GM21526 (cell line): ENCODE data around the gene LAMTOR2.

Experiments
- ATAC-seq: cut with Tn5 transposase; IDR thresholded peaks from one replicate; pipeline ENCODE4 v1.9.1; 2021; ENCODE audit warnings: moderate library complexity; ENCODE audit not compliant: unreplicated experiment, low FRiP score

Gene LAMTOR2

DNA sequence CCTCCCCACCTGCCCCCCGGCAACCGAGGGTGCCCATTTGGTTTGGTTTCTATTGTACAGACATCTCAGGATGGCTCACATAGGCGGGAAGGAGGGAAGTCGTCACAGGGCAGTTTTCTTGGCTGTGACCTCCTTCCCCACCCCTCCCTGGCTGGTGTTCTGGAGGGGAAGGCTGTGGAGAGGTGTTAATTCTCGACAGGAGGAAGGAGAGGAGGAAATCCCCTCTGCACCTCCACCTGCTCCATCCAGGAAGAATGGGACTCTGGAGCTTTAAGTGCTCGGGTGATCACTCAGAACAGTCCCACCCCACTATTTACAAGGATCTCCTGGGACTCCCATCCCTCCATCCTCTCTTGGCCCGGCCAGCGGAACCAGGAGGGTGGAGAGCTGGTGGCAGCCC is 20.1 kb downstream of the LAMTOR2 start:
- ATAC-seq = no peak

DNA sequence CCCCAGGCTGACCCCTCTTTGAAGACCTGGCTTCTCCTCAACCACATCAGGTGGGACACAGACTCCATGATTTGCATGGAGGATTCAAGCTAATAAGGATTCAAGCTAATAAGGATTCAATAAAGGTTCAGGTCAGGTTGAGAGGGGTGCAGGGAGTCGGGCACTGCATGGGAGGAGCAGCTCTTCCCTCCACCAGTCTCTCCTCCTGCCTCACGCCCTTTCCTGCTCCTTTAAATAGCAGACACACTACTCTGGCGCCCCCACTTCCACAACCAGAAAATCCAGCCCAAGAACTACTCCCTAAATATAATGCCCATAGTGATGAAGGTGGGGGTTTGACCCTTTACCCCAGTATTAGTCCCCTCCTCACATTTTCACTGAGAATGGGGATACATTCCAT is 20.6 kb downstream of the LAMTOR2 start:
- ATAC-seq = no peak

DNA sequence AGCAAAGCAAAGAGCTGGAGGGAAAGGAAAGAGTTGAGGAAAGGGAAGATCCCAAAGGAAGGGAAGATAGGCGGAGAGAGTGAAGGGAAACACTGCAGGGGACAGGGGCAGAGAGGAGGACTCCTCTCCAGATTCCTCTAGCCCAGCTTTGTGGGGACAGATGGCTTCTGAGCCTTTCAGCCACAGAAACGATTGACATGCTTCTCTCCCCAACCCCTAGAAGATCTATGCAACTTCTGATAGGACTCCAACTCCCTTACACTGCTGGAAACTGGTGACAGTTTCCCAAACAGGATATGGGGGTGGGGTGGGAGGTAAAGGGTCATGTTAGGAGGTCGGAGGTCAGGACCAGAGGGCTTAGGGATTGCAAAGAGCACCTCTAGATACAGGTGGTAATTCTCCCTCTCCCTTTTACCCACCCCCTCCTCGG is 21.2 kb downstream of the LAMTOR2 start:
- ATAC-seq = no peak

DNA sequence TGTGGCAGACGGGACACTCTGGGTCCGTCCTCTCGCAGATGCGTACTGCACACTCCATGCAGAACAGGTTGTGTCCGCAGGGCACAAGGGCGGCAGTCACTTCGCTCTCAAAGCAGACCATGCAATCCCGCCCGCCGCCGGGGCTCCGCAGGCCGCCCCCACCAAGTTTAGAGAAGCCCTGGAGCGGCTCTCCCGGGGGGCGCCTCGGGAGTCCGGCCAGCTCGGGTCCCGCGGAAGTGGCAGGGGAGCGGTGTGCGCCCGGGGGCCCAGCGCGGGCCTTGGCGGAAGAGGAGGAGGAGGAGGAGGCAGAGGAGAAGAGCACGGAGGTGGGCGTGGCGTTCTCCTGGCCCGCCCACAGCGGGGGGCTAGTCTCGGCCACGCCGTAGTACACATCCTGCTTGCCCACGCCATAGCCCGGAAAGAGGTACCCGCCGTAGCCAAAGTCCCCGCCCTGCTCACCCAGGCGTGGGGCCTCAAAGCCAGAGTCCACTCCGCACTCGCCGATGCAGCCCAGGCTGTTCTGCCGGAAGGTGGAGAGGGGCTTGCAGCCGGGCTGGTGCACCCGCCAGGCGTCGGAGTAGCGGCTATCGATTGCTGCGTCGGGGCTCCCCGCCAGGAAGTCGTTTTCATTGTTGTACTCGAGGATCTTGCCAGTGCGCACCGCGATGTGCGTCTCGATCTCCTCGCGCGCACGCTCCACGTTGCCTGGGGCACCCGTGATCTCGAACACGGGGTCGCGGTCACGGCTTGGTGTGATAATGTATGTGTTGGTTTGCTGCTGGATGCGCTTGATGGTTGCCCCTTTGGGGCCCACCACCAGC is 22.2 kb downstream of the LAMTOR2 start:
- ATAC-seq = no peak

DNA sequence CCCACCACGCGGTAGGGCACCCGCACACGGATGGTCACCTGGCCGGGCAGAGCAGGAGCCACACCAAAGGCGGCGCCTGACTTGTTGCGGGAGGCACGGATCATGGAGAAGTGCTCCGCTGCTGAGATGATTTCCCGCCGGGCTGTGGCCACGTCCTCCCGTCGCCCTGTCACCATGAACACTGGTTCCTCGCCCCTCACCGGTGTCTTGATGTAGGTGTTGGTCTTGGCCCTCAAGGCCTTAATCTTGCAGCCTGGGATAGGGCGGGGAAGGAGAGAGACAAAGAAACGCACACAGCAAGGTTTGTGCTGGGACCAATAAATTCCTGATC is 22.8 kb downstream of the LAMTOR2 start:
- no peak for ATAC-seq

DNA sequence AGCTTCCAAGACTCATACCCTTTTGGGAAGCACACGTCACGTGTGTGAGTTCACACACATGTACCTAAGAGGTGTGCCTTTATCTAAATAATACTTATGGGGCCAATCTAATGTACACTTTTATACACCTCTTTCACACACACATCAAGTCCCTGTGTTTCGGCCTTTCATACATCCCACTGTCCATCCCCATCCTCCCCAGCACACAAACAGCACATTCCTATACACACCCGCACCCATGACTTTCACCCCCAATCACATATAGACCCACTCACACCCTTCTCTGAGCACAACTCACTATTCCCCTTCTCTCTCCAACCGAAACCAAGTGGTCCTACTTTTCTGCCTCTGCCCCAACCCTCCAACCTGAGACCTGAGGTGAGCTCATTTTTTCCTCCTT is 24.1 kb downstream of the LAMTOR2 start:
- ATAC-seq = no peak

DNA sequence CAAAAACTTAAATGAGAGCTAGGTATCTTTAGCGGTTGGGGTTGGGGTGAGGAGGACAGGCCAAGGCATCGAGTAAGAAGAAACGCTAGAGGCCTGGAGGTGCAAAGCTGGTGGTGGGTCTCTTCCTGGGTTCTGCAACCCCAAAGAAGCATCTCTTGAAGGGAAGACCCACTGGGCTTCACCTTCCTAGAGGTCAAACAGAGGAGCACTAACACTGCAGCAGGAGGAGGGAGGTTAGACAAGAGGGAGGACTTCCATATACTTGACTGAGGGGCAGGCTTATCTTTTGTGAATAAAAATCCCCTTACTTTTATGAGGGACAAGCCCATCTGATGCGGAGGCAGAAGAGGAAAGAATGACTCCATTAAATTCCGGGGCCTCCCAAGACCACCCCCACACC is 25.2 kb downstream of the LAMTOR2 start:
- no peak for ATAC-seq

DNA sequence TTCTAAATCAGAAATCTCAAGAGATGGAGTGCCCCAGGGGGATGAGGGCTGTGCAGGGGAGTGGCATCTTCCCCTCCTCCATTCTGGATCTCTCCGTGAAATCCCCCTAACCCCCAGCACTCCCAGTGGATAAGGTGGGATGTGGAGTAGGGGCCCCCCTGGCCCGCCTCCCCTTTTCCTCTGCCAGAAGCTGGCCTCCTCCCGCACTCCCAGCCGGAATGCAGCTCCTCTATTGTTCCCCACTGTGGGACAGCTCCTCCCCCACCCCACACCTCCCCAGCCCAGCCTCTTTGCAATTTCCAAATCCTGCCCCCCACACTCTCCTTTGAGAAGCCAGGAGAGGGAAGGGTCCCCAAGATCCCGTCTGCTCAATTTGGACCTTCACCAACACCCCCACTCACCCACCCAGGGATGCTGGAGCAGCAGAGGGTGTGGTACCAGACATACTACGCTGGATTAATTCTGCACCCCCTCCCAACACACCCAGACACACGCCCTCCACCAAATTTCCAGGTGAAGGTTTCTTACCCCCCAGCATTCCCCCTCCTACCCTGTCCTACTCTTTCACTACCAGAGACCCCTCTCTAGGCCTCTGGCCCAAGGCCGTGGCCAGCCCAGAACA is 25.8 kb downstream of the LAMTOR2 start:
- no peak for ATAC-seq

DNA sequence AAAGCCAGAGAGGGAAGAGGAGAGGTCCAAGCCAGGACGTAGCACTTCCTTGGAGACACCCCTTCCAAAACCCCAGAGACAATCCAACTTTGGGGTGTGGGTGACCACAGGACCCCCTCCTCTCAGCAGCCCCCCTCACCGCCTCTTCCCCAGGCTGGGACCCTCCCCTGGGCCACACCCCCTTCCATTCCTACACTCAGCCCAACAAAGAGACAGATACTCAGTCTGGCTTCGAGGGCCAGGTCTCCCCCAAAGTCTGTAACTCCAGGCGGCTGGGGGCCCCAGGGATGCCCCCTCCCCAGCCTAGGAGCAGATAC is 26.2 kb downstream of the LAMTOR2 start:
- no peak for ATAC-seq

DNA sequence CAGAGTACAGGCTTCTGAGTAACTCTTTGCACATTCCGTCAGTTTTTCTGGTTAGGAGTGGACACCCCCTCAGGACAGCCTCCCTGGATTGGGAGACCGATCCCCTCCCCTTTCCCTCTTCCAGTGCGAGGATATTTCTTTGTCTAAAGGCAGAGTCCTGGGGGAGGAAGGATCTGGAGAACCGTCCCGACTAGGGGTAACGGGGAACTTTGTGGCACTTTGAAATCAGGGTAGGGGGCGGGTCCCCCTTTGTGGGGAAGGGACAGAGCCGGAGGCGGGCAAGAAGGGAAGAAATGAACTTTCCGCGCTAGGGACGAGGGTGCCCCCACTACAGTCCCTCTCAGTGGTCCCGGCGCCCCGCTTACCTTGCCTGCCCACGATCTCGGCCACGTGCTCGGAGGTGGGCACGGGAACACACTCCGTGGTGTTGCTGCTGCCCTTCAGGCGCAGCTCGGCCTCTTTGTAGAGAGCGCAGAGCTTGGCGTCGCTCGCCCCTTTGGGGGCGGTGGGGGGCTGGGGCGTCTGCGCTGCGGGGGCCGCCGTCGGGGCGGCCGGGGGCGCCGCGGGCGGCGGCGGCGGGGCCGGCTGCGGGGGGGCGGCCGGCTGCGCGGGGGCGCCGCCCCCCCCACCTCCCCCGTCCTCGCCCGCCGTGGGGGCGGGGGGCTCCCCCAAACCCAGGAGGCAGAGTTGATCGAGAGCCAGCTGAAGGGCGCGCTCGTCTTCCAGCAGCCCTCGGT is 26.8 kb downstream of the LAMTOR2 start:
- no peak for ATAC-seq

DNA sequence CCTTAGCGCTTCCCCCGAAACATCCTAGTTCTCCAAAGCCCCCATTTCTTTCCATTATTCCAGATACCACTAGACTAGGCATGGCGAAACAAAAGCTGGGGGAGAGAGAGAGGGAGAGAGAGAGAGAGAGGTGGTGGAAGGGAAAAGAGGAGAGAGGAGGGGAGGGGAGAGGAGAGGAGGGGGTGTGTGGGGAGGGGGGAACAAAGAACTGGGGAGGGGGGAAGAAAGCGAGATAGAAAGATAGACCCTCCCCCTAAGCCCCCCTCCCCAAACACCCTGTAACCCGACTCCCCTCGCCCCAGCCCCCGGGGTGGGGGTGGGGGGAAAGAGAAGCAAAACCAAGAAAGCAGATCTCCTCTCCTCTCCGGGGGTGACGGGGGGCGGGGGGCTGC is 27.3 kb downstream of the LAMTOR2 start:
- ATAC-seq = no peak

DNA sequence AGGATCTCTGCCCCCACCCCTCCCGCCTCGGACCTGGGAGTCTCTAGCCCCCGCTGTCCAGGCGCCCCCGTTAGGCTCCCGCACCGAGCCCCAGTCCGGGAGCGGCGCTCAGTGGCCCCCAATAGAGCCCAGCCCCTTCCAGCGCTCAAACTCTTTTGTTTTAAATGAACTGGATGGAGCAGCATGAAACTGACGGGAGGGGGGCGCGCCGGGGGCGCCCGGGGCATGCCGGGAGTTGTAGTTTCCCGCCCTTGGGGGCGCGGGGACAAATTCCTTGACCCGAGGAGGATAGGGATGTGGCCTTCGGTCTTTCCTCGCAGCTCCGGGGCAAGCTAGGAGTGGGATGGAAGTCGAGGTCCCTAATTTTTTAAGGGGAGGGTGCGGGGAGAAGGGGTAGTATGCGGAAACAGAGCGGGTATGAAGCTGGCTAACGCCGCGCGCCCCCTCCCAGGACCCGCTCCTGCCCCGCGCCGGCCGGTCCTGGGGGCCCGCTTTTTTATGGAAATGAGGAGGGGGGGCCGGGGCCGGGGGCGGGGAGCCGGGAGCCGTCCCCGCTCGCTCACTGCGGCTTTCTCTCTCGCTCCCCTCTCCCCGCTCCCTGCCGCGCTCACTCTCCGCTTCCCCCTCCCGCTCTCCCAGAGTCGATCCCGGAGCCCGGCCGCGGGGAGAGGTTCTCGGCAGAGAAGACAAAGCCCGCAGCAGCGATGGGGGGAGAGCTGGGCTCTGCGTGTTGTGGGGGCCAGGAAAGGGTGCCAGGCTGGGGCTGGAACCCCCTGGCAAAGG is 27.9 kb downstream of the LAMTOR2 start, which contains the start of gene MEX3A:
MEX3A (minus strand) TSS at position 157 of the 783 bp plus-strand sequence. CDS start 467 bp downstream, outside the sequence.
- ATAC-seq = no peak

DNA sequence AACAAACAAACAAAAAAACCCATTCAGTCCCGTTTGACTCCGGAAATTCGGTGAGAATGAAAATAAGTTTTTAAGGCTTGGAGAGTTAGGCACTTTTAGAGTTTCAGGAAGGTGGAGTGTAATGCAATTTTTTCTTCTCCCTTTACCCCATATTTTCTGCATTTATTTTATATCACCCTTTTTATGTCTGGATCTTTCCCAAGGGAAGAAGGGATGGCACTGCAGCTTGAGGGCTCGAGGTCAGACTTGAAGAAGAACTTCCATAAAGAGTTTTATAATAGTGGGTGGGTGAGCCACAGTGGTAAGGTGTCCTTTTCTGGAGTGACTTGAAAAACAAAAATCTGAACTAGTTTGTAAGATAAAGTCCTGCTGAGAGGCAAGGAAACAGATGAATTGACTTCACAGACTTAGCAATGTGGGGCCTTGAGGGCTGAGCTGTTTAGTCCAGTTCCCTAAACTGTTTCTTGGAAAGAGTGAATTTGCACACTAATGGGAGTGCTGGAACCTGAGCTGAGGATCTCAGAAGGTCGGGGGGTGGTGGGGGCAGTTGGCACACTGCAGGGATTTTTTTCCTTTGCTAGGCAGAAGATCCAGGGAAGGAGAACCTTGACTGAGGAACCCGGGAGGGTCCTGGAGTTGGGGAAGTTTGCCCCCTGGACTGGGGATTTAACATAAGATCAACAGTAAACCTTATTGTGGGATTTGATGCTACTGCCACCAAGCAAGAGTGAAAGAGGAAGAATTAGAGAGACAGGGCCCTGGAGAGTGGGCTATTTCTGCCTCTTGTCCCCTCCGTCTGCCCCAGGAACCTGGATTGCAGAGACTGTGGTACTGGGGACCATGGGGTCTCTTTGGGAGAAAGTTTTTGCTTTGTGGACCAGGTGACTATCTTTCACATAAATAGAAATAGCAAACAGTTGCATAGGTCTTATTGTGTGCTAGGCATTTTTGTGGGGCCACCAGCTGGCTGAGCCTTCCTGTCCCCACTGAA is 29.5 kb downstream of the LAMTOR2 start:
- no peak for ATAC-seq

DNA sequence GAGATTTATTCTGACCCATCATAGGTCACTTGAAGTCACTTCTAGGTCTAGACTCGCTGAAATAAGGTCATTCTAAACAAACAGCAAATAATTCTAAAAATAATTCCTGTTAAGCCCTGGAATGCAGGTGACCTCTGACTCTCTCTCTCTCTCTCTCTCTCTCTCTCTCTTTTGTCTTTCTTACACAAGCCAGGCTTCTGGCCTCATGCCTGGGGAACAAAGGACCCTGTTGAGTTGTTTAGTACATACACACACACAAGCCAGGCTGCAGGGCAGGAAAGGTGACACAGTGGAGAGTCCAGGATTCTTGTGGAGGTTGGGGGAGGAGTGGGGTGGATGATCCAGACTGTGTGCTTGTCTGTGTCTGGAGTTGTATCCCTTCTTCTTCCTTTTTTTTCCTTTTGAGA is 31.7 kb downstream of the LAMTOR2 start:
- no peak for ATAC-seq

DNA sequence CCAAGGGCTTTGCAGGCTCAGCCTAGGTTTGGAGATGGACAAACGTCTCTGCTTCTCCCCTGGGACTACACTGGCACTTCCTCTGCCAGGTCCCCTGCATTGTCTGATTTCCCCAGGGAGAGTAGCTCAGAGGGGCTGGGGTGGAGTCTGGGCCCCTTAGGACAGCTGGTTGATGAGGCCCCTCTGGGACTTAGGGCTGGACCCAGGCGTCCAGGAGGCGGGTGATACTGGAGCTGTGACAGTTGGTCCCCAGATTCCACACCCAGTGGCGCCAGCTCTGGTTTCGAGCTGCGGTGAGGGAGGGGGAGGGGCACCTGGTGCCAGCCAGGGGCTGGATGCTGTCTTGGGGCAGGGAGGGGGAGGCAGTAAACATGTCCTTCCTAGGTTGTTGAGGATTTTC is 35.1 kb downstream of the LAMTOR2 start:
- ATAC-seq = no peak

DNA sequence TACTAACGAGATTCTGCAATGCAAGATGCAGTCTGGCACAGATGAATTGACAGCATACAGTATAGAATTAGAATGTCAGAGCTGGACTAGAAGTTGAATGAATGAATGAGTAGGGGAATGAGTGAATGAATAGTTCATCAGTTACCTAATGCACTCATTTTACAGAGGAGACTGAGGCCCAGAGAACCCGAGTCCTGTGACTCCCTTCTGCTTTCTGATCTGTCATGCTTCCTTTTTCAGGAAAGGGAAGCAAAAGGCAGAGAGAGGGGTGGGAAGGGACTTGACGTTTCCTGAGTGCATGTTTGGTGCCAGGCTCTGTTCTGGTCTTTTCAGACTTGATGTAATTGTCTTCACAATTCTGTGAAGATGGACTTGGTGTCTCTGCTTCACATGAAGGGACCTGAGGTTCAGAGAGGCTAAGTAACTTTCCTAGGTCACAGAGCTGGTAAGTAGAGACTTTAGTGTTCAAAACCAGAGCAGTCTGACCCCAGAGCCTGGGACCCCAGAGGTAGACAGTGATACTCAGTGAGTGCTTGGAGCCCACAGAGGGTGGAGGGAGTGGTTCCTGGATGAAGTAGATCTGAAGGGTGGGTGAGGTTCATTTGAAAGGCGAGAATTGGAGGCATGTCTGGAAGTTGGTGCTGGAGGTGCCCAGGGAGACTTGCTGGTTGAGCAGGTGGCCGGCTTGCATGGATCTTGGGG is 35.7 kb downstream of the LAMTOR2 start:
- no peak for ATAC-seq

DNA sequence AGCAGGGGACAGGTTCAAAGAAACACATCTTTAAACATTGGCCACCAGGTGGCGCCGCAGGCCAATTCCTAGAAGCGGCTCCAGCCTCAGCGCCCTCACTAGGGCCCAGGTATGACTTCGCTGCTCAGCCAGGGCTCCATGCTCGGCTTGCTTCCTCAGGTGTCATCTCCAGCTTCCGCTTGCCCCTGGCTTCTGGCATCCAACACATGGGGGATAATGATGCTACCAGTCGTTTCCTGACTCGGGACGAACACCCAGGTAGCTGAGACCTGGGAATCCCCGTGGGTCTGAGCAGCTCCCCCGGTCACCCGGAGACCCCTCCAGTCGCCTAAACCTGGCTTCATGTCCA is 36.2 kb downstream of the LAMTOR2 start:
- ATAC-seq = peak; percentile 60

DNA sequence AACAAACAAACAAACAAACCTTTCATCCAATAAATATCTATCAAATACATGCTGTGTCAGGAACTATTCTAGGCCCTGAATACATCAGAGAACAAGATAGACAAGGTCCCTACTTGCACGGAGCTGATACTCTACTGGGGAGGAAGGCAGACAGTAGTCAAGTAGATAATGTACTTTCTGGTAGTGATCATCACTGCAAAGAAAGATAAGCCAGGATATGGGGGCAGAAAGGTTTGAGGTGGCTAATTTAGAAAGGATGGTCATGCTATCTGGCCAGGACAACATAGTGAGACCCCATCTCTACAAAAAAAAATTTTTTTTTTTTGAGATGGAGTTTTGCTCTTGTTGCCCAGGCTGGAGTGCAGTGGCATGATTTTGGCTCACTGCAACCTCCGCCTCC is 37.0 kb downstream of the LAMTOR2 start:
- ATAC-seq = no peak

DNA sequence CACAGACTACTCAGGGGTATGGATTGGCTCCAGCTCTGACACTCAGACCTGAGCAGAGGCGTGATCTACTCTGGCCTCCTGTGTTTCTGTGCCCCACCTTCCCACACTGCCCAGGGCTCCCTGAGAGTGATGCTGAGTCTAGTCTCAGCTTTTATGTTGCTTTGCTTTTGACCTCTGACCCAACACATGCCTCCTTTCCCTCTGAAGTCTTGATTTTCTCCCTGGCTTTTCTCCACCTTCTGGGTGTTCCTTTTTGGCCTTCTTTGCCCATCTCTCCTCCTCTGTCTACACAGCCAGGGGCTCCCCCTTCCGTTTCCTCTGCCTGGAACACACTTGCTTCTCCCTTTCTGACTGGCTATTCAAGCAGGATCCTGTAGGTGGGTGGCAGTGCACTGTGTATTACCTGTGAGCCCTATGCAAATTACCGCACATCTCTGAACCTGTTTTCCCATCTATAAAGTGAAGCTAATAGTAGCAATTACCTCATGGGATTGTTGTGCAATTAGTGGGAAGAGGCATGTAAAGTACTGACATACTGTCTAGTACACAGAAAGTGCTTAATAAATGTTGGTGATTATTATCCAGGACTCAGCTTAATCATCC is 41.4 kb downstream of the LAMTOR2 start:
- ATAC-seq = no peak
